GM12878 (cell line): ENCODE measurements around the gene TRERF1. TPM values are rescaled to one million over a fixed set of nuclear protein-coding genes. Genes with fewer than 3 reads are reported as not detected.

Experiments used
- ATAC-seq: fragments of 200-7000 bp; cut with Tn5 transposase; 3 replicates; pipeline ENCODE4 v1.9.1; 2020; ENCODE audit warnings: mild to moderate bottlenecking, moderate library complexity
- BruUV-seq: library from RNA; stranded (reverse); fragments of 400-500 nt; replicated peaks from 2 replicates; lab custom pipeline; 2021; lab: Mats Ljungman, UMichigan
- CTCF ChIA-PET: fragments of 300-600 bp; sonication (Branson Sonifier 250); formaldehyde crosslinking; extraction: SDS; loops from one replicate; lab custom pipeline; 2021; ENCODE audit warnings: inconsistent platforms; lab: Yijun Ruan, JAX
- POLR2A ChIA-PET: fragments of 350-600 bp; formaldehyde crosslinking; extraction: SDS; loops from one replicate; lab custom pipeline; 2021; ENCODE audit warnings: inconsistent platforms; lab: Charles Lee
- RAD21 ChIA-PET: fragments of 300-600 bp; sonication (Branson Sonifier 250); formaldehyde crosslinking; loops from one replicate; lab custom pipeline; 2023; ENCODE audit warnings: antibody characterized with exemption; ENCODE audit not compliant: unreplicated experiment; lab: Charles Lee
- SMC1A ChIA-PET: fragments of 300-600 bp; sonication (Branson Sonifier 250); formaldehyde crosslinking; loops from one replicate; lab custom pipeline; 2023; ENCODE audit not compliant: unreplicated experiment, uncharacterized antibody; lab: Charles Lee
- DNase-seq: peaks from one replicate; pipeline ENCODE4 v3.0.0-alpha.2; 2011; ENCODE audit warnings: low read depth, low spot score
- FAIRE-seq: peaks from 3 replicates; lab custom pipeline; 2011; peaks lifted over from hg19 to GRCh38; lab: Jason Lieb, UNC
- H2AFZ ChIP-seq: 2 replicates; pipeline ENCODE4 v1.6.0; 2011; ENCODE audit warnings: low read depth, low read length, control low read depth; ENCODE audit not compliant: control insufficient read depth
- H3K27ac ChIP-seq: 2 replicates; pipeline ENCODE4 v1.5.1; 2011; ENCODE audit warnings: control low read depth; ENCODE audit not compliant: control insufficient read depth, insufficient read depth
- H3K27me3 ChIP-seq, 2 experiments: replicated peaks in 1 of 2; 2 replicates each; pipeline versions ENCODE4 v1.6.0 to v1.6.1; 2011; ENCODE audit warnings: low read length in 1 of 2; ENCODE audit not compliant: control insufficient read depth in 2 of 2, insufficient read depth in 2 of 2
- H3K36me3 ChIP-seq, 2 experiments: 2 replicates each; pipeline ENCODE4 v1.5.1; 2011; ENCODE audit warnings: low read length in 1 of 2; ENCODE audit not compliant: control insufficient read depth in 2 of 2, insufficient read depth in 2 of 2
- H3K4me1 ChIP-seq: 2 replicates; pipeline ENCODE4 v1.6.1; 2011; ENCODE audit warnings: mild to moderate bottlenecking, low read length, moderate library complexity, mixed read lengths; ENCODE audit not compliant: control insufficient read depth, insufficient read depth
- H3K4me2 ChIP-seq: 2 replicates; pipeline ENCODE4 v1.6.0; 2011; ENCODE audit warnings: control low read depth; ENCODE audit not compliant: control insufficient read depth, insufficient read depth
- H3K4me3 ChIP-seq: fragments of 200-600 bp; sonication (generic); 2 replicates; pipeline ENCODE4 v1.5.1; 2016
- H3K79me2 ChIP-seq: 2 replicates; pipeline ENCODE4 v1.6.0; 2011; ENCODE audit warnings: low read length; ENCODE audit not compliant: control insufficient read depth, insufficient read depth
- H3K9ac ChIP-seq: 2 replicates; pipeline ENCODE4 v1.8.0; 2011; ENCODE audit warnings: low read length, control low read depth, mixed read lengths; ENCODE audit not compliant: control insufficient read depth, insufficient read depth
- H3K9me3 ChIP-seq: replicated peaks from 3 replicates; pipeline ENCODE4 v1.5.1; 2011; ENCODE audit warnings: mild to moderate bottlenecking, low read length; ENCODE audit not compliant: control insufficient read depth, insufficient read depth
- H4K20me1 ChIP-seq: 2 replicates; pipeline ENCODE4 v1.6.0; 2011; ENCODE audit not compliant: control insufficient read depth, insufficient read depth
- EP300 ChIP-seq, 2 experiments: fragments of 150-350 bp in 1 of 2; IDR thresholded peaks; 2 replicates each; pipeline ENCODE4 v1.6.1; 2011 to 2012; ENCODE audit warnings: low read depth in 2 of 2, low read length in 2 of 2, borderline replicate concordance in 1 of 2, improper control_type of control experiment in 1 of 2, inconsistent platforms in 1 of 2; ENCODE audit not compliant: control insufficient read depth in 1 of 2
- HDAC2 ChIP-seq: fragments of 200-600 bp; sonication (generic); IDR thresholded peaks from 2 replicates; pipeline ENCODE4 v1.6.1; 2017
- POLR2AphosphoS2 ChIP-seq: IDR thresholded peaks from 2 replicates; pipeline ENCODE4 v1.6.1; 2011; ENCODE audit warnings: low read depth, mild to moderate bottlenecking, low read length, improper control_type of control experiment, moderate library complexity
- WGBS: methylation state at CpG from one replicate; pipeline ENCODE4 v1.1.6; 2016; ENCODE audit warnings: low lambda C conversion rate; ENCODE audit not compliant: insufficient replicate concordance, insufficient coverage; ENCODE audit errors: missing lambda C conversion rate; 5-methylcytosine and 5-hydroxymethylcytosine counted together
- in situ Hi-C: fragments of 300-500 bp; cut with MboI; formaldehyde crosslinking; loops from 9 replicates; pipeline ENCODE4 v1.14.3; 2018; ENCODE audit warnings: mixed read lengths
- intact Hi-C: fragments of 100-400 bp; cut with micrococcal nuclease; formaldehyde crosslinking; loops from one replicate; pipeline ENCODE4 v1.14.2; 2022; ENCODE audit not compliant: unreplicated experiment
- polyA plus RNA-seq, 11 experiments: library from polyadenylated mRNA; depleted of rRNA in 4 of 11; unstranded in 6 of 11; stranded (reverse) in 5 of 11; fragments of >200 nt; fragmentation: Nextera tagmentation in 4 of 11; fragmentation: Illumina TruSeq in 1 of 11; extraction: Ambion mirVana in 4 of 11; extraction: Trizol in 1 of 11; gene quantifications; 1 replicate in 1 of 11; 2 replicates in 10 of 11; pipeline versions ENCODE4 v1.2.1 to v1.2.3, GENCODE V29; 2011 to 2016; ENCODE audit warnings: inconsistent platforms in 2 of 11, missing spikeins in 2 of 11, low read depth in 1 of 11
- total RNA-seq, 4 experiments: library from RNA; depleted of rRNA in 3 of 4; stranded (reverse); fragments of >200 nt in 3 of 4; fragmentation: Illumina TruSeq in 1 of 4; extraction: Trizol in 1 of 4; gene quantifications; 2 replicates each; pipeline versions ENCODE4 v1.2.1 to v1.2.3, GENCODE V29; 2013 to 2021
- TF ChIP-seq, protein P1 (sequence below): fragments of 450-650 bp; IDR thresholded peaks from 2 replicates; pipeline ENCODE4 v1.6.1; 2017; ENCODE audit warnings: mild to moderate bottlenecking, moderate library complexity
- TF ChIP-seq, protein P2 (sequence below): fragments of 150-350 bp; IDR thresholded peaks from 2 replicates; pipeline ENCODE4 v1.6.1; 2016; ENCODE audit warnings: low read depth, low read length
- TF ChIP-seq, protein P3 (sequence below): fragments of 450-650 bp; formaldehyde crosslinking; IDR thresholded peaks from 2 replicates; pipeline ENCODE4 v1.4.0; 2022; ENCODE audit warnings: mild to moderate bottlenecking, moderate library complexity
- TF ChIP-seq, protein P4 (sequence below): fragments of 450-650 bp; IDR thresholded peaks from 2 replicates; pipeline ENCODE4 v1.6.1; 2017; ENCODE audit warnings: low read depth, mild to moderate bottlenecking, moderate library complexity

The TRERF1 gene
- total and polyA plus RNA-seq, 10 of the 15 experiments (the other 5 are each of a cell fraction or from before 2014, with no cell fraction given) = 2.2 to 19.4 (median 7.2) TPM

DNA sequence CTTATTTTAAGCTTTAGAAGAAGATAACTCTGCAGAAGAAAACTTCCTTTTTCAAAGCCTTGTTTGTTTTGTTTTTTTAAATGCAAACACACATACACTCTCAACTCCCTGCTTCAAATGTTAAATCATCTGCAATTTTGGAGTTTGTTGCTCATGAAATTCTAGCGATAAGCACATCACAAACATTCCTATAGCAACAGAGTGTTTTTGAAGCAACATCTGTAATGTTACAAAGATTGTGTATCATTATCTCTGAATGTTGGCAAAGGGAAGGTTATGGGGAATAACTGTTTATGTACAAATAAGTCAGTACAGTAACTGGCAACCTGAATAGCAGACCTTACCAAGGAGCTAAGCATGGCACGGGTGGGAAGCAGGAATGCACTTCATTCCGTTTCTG, 149.3 kb downstream of the TRERF1 start:
- WGBS = 64% methylated on average over 3 of the region's 3 CpGs
- no peaks in the 10 kb centered on the region for H3K27me3 ChIP-seq
- no peaks in the 10 kb centered on the region for H4K20me1 ChIP-seq

More for the DNA sequence above, 149.3 kb downstream of the TRERF1 start:
- in situ Hi-C loops = no loop called here
- no peak overlapping the region for H3K27ac ChIP-seq
- H3K4me2 ChIP-seq = no peak overlapping the region
- no peak for FAIRE-seq
- BruUV-seq = no TSS peak
- TF ChIP-seq HDAC2 = no peak
- TF ChIP-seq EP300 (IDR thresholded peaks at IDR 0.05; ENCODE audit: borderline replicate concordance in 1 of 2, control insufficient read depth in 1 of 2, low read depth in 2 of 2, low read length in 2 of 2) = no peak
- TF ChIP-seq, protein P1, sequence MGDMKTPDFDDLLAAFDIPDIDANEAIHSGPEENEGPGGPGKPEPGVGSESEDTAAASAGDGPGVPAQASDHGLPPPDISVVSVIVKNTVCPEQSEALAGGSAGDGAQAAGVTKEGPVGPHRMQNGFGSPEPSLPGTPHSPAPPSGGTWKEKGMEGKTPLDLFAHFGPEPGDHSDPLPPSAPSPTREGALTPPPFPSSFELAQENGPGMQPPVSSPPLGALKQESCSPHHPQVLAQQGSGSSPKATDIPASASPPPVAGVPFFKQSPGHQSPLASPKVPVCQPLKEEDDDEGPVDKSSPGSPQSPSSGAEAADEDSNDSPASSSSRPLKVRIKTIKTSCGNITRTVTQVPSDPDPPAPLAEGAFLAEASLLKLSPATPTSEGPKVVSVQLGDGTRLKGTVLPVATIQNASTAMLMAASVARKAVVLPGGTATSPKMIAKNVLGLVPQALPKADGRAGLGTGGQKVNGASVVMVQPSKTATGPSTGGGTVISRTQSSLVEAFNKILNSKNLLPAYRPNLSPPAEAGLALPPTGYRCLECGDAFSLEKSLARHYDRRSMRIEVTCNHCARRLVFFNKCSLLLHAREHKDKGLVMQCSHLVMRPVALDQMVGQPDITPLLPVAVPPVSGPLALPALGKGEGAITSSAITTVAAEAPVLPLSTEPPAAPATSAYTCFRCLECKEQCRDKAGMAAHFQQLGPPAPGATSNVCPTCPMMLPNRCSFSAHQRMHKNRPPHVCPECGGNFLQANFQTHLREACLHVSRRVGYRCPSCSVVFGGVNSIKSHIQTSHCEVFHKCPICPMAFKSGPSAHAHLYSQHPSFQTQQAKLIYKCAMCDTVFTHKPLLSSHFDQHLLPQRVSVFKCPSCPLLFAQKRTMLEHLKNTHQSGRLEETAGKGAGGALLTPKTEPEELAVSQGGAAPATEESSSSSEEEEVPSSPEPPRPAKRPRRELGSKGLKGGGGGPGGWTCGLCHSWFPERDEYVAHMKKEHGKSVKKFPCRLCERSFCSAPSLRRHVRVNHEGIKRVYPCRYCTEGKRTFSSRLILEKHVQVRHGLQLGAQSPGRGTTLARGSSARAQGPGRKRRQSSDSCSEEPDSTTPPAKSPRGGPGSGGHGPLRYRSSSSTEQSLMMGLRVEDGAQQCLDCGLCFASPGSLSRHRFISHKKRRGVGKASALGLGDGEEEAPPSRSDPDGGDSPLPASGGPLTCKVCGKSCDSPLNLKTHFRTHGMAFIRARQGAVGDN = no peak
- TF ChIP-seq, protein P2, sequence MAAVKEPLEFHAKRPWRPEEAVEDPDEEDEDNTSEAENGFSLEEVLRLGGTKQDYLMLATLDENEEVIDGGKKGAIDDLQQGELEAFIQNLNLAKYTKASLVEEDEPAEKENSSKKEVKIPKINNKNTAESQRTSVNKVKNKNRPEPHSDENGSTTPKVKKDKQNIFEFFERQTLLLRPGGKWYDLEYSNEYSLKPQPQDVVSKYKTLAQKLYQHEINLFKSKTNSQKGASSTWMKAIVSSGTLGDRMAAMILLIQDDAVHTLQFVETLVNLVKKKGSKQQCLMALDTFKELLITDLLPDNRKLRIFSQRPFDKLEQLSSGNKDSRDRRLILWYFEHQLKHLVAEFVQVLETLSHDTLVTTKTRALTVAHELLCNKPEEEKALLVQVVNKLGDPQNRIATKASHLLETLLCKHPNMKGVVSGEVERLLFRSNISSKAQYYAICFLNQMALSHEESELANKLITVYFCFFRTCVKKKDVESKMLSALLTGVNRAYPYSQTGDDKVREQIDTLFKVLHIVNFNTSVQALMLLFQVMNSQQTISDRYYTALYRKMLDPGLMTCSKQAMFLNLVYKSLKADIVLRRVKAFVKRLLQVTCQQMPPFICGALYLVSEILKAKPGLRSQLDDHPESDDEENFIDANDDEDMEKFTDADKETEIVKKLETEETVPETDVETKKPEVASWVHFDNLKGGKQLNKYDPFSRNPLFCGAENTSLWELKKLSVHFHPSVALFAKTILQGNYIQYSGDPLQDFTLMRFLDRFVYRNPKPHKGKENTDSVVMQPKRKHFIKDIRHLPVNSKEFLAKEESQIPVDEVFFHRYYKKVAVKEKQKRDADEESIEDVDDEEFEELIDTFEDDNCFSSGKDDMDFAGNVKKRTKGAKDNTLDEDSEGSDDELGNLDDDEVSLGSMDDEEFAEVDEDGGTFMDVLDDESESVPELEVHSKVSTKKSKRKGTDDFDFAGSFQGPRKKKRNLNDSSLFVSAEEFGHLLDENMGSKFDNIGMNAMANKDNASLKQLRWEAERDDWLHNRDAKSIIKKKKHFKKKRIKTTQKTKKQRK = no peak
- TF ChIP-seq POLR2AphosphoS2 = no peak
- TF ChIP-seq, protein P3, sequence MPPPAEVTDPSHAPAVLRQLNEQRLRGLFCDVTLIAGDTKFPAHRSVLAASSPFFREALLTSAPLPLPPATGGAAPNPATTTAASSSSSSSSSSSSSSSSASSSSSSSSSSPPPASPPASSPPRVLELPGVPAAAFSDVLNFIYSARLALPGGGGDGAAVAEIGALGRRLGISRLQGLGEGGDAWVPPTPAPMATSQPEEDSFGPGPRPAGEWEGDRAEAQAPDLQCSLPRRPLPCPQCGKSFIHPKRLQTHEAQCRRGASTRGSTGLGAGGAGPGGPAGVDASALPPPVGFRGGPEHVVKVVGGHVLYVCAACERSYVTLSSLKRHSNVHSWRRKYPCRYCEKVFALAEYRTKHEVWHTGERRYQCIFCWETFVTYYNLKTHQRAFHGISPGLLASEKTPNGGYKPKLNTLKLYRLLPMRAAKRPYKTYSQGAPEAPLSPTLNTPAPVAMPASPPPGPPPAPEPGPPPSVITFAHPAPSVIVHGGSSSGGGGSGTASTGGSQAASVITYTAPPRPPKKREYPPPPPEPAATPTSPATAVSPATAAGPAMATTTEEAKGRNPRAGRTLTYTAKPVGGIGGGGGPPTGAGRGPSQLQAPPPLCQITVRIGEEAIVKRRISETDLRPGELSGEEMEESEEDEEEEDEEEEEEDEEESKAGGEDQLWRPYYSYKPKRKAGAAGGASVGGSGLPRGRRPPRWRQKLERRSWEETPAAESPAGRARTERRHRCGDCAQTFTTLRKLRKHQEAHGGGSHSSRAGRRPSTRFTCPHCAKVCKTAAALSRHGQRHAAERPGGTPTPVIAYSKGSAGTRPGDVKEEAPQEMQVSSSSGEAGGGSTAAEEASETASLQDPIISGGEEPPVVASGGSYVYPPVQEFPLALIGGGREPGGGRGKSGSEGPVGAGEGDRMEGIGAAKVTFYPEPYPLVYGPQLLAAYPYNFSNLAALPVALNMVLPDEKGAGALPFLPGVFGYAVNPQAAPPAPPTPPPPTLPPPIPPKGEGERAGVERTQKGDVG (CRISPR knock-in tag) = no peak
- TF ChIP-seq, protein P4, sequence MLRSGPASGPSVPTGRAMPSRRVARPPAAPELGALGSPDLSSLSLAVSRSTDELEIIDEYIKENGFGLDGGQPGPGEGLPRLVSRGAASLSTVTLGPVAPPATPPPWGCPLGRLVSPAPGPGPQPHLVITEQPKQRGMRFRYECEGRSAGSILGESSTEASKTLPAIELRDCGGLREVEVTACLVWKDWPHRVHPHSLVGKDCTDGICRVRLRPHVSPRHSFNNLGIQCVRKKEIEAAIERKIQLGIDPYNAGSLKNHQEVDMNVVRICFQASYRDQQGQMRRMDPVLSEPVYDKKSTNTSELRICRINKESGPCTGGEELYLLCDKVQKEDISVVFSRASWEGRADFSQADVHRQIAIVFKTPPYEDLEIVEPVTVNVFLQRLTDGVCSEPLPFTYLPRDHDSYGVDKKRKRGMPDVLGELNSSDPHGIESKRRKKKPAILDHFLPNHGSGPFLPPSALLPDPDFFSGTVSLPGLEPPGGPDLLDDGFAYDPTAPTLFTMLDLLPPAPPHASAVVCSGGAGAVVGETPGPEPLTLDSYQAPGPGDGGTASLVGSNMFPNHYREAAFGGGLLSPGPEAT = no peak
- TF ChIP-seq, all 136 proteins: peak for 0
- H3K36me3 ChIP-seq = peaks cover 0 to 3% of the 10 kb centered on the region in 2 experiments; a peak in 1 of 4 replicates
- no peaks in the 10 kb centered on the region for H3K9me3 ChIP-seq
- ChIA-PET CTCF (interaction anchor here (1.5 to 3.2 kb wide), 4 partner anchors 7 to 246 kb away, joined by 4 to 15 read pairs (median 8); no protein-coding TSS in a partner anchor), SMC1A (interaction anchor here (1.3 to 3.2 kb wide), 4 partner anchors 19 to 245 kb away, joined by 3 to 14 read pairs (median 4); no protein-coding TSS in a partner anchor), POLR2A (interaction anchor here (0.5 kb wide), 1 partner anchor 249 kb away, joined by 3 read pairs; no protein-coding TSS in a partner anchor), RAD21 (interaction anchor here (1.2 to 1.5 kb wide), 2 partner anchors 41 to 245 kb away, joined by 3 to 5 read pairs; no protein-coding TSS in a partner anchor)
- no peaks in the 10 kb centered on the region for H3K79me2 ChIP-seq
- no peaks in the 10 kb centered on the region for H3K4me1 ChIP-seq
- no peak overlapping the region for H3K4me3 ChIP-seq
- ATAC-seq (no peak), DNase-seq (no peak)
- intact Hi-C loops = no loop called here
- no peak overlapping the region for H2AFZ ChIP-seq
- H3K9ac ChIP-seq = no peak overlapping the region
